ENCODE data around the gene POLR2H. TPM values are rescaled to one million over a fixed set of nuclear protein-coding genes. Genes with fewer than 3 reads are reported as not detected.

The POLR2H gene
- total and polyA plus RNA-seq, 2 of the 4 experiments (the other 2 are of a cell fraction) = 47.7 to 130 TPM

DNA sequence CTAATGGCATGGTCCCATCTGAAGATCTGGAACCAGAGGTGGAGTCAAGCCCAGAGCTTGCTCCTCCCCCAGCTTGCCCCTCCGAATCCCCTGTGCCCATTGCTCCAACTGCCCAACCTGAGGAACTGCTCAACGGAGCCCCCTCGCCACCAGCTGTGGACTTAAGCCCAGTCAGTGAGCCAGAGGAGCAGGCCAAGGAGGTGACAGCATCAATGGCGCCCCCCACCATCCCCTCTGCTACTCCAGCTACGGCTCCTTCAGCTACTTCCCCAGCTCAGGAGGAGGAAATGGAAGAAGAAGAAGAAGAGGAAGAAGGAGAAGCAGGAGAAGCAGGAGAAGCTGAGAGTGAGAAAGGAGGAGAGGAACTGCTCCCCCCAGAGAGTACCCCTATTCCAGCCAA lies 39.8 kb upstream of the POLR2H start:
- Histone ChIP-seq H3K79me1 (ENCODE audit: low read depth in 1 of 2, low read length in 2 of 2) (peaks cover 44 to 85% of the 10 kb centered on the region in 2 experiments), H4K91ac (ENCODE audit: insufficient read depth, low read depth, low read length) (no peak overlapping the region), H3K9me3 (ENCODE audit: control insufficient read depth, insufficient read depth, low read length) (no peaks in the 10 kb centered on the region), H3K9ac (ENCODE audit: low read depth, low read length) (no peak overlapping the region), H4K8ac (ENCODE audit: low read depth in 2 of 2, low read length in 2 of 2) (no peak overlapping the region), H2BK120ac (ENCODE audit: low read depth, low read length) (no peak overlapping the region), H3K4ac (ENCODE audit: low read depth, low read length) (no peak overlapping the region), H2AK9ac (replicated peaks; ENCODE audit: low read depth, low read length, poor library complexity) (no peak overlapping the region), H2BK5ac (ENCODE audit: low read depth, low read length, poor library complexity, severe bottlenecking) (peak overlapping the region; percentile 31), H3K56ac (ENCODE audit: extremely low read depth, insufficient read depth, low read length) (no peak overlapping the region), H3K27me3 (ENCODE audit: control insufficient read depth, insufficient read depth, low read length) (no peaks in the 10 kb centered on the region), H2BK20ac (ENCODE audit: low read depth, low read length) (no peak overlapping the region), H2AFZ (replicated peaks; ENCODE audit: low read length, poor library complexity) (no peak overlapping the region), H4K5ac (ENCODE audit: low read depth, low read length) (no peak overlapping the region), H3K4me1 (ENCODE audit: control insufficient read depth, insufficient read depth, low read length) (peaks cover 22% of the 10 kb centered on the region), H3K4me3 (ENCODE audit: insufficient read depth, low read depth, low read length) (no peak overlapping the region), H3K14ac (replicated peaks; ENCODE audit: low read depth, low read length) (no peak overlapping the region), H2AK5ac (ENCODE audit: low read depth, low read length) (no peak overlapping the region), H3K9me1 (ENCODE audit: insufficient read depth, low read length) (peaks cover 39% of the 10 kb centered on the region), H3K18ac (ENCODE audit: low read depth, low read length) (no peak overlapping the region), H3K27ac (ENCODE audit: insufficient read depth, low read length) (peak overlapping the region; percentile 14; the same call in 1 of the 2 replicates), H3K4me2 (ENCODE audit: low read depth, low read length) (no peak overlapping the region), H4K20me1 (ENCODE audit: insufficient read depth, low read length) (peaks cover 97% of the 10 kb centered on the region), H3K36me3 (ENCODE audit: control insufficient read depth, insufficient read depth, low read length) (peaks cover 82% of the 10 kb centered on the region), H2BK15ac (ENCODE audit: low read depth, low read length) (no peak overlapping the region), H3K23ac (ENCODE audit: low read depth, low read length) (no peak overlapping the region)
- DNase-seq (no peak), ATAC-seq (ENCODE audit: low read depth) (no peak)
- CTCF ChIA-PET = no interaction called here
- dilution Hi-C loops (cut with HindIII; ENCODE audit: low sequenced_read_pairs, unreplicated experiment) (no loop called here), intact Hi-C loops (cut with micrococcal nuclease) (no loop called here), in situ Hi-C loops (cut with MboI; ENCODE audit: low sequenced_read_pairs) (no loop called here)
- TSS peak; percentile 73 for BruUV-seq (replicated peaks)
- TF ChIP-seq RCOR1 (IDR thresholded peaks at IDR 0.05; ENCODE audit: insufficient replicate concordance, low read length) (no peak), MAZ (IDR thresholded peaks at IDR 0.05; ENCODE audit: borderline replicate concordance, low read depth, low read length) (no peak), POLR2A (IDR thresholded peaks at IDR 0.05; ENCODE audit: low read depth, low read length) (no peak), FOS (IDR thresholded peaks at IDR 0.05; ENCODE audit: low read depth, low read length) (no peak), SMC3 (IDR thresholded peaks at IDR 0.05; ENCODE audit: low read depth, low read length) (no peak), MAFK (IDR thresholded peaks at IDR 0.05; ENCODE audit: low read depth, low read length) (no peak), BHLHE40 (IDR thresholded peaks at IDR 0.05; ENCODE audit: low read depth, low read length) (no peak), CTCF (conservative IDR thresholded peaks at IDR 0.05; ENCODE audit: low read depth, low read length) (no peak)
- TF ChIP-seq, protein P1, sequence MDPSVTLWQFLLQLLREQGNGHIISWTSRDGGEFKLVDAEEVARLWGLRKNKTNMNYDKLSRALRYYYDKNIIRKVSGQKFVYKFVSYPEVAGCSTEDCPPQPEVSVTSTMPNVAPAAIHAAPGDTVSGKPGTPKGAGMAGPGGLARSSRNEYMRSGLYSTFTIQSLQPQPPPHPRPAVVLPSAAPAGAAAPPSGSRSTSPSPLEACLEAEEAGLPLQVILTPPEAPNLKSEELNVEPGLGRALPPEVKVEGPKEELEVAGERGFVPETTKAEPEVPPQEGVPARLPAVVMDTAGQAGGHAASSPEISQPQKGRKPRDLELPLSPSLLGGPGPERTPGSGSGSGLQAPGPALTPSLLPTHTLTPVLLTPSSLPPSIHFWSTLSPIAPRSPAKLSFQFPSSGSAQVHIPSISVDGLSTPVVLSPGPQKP (IDR thresholded peaks at IDR 0.05; ENCODE audit: borderline replicate concordance, low read depth, low read length) = no peak
- WGBS, 2 experiments (ENCODE audit: extremely low coverage in 2 of 2, insufficient read length in 1 of 2) = no CpG with 5 or more reads among the region's 5 CpGs
- POLR2A ChIA-PET (ENCODE audit: unreplicated experiment) = no interaction called here

Measured in IMR-90 (cell line).